VCaP (cell line): ENCODE data around the gene CCDC122.

Experiments
- H3K27ac ChIP-seq: fragments of 450-650 bp; 2 replicates; pipeline ENCODE4 v1.5.1; 2017
- CTCF ChIP-seq: fragments of 450-650 bp; conservative IDR thresholded peaks from 2 replicates; pipeline ENCODE4 v1.5.1; 2017; ENCODE audit warnings: mild to moderate bottlenecking, moderate library complexity

CCDC122 gene

GRCh38 chr13:43822969-43823368 is 56.6 kb downstream of the CCDC122 start:
- no peak overlapping the region for H3K27ac ChIP-seq
- TF ChIP-seq CTCF, result no peak

GRCh38 chr13:43816401-43816889 is 63.1 kb downstream of the CCDC122 start:
- H3K27ac ChIP-seq, result no peak overlapping the region
- no peak for TF ChIP-seq CTCF

- no peak for TF ChIP-seq CTCF
- no peak overlapping the region for H3K27ac ChIP-seq
These were observed 64.3 kb downstream of the CCDC122 start for GRCh38 chr13:43815204-43815603.

- TF ChIP-seq CTCF, result no peak
These were observed 70.9 kb downstream of the CCDC122 start for GRCh38 chr13:43808676-43809075.

GRCh38 chr13:43805681-43806128 is 73.8 kb downstream of the CCDC122 start:
- H3K27ac ChIP-seq, result no peak overlapping the region
- no peak for TF ChIP-seq CTCF

More at GRCh38 chr13:43808676-43809075, 70.9 kb downstream of the CCDC122 start:
- no peak overlapping the region for H3K27ac ChIP-seq

- H3K27ac ChIP-seq, result peak overlapping the region; percentile 58
These were observed 74.5 kb downstream of the CCDC122 start for GRCh38 chr13:43805071-43805468.

GRCh38 chr13:43804461-43805070 is 75.0 kb downstream of the CCDC122 start:
- peak overlapping the region; percentile 58 for H3K27ac ChIP-seq
- TF ChIP-seq CTCF, result peak; percentile 66

More at GRCh38 chr13:43805071-43805468, 74.5 kb downstream of the CCDC122 start:
- TF ChIP-seq CTCF, result no peak
